Liver (tissue), 9 donors: Measurements from ENCODE around the gene ERC2. TPM values are rescaled to one million over a fixed set of nuclear protein-coding genes. Genes with fewer than 3 reads are reported as not detected.

ENCODE experiments used
- DNase-seq: peaks from one replicate; pipeline ENCODE4 v3.0.0-alpha.2; 2017; ENCODE audit warnings: low spot score
- H3K27ac ChIP-seq, 2 donors: one replicate each; pipeline ENCODE4 v1.7.0; 2013; ENCODE audit warnings: inconsistent platforms in 2 of 2, low read length in 2 of 2, control low read depth in 1 of 2, low read depth in 1 of 2, mild to moderate bottlenecking in 1 of 2
- H3K27me3 ChIP-seq, 4 donors: one replicate each; pipeline versions ENCODE4 v1.6.1 to v1.7.0; 2013; ENCODE audit warnings: low read length in 3 of 4, inconsistent platforms in 1 of 4, mild to moderate bottlenecking in 1 of 4, moderate library complexity in 1 of 4; ENCODE audit not compliant: control insufficient read depth in 4 of 4, insufficient read depth in 4 of 4
- H3K36me3 ChIP-seq, 4 donors: one replicate each; pipeline versions ENCODE4 v1.6.1 to v1.7.0; 2013; ENCODE audit warnings: low read length in 3 of 4, mild to moderate bottlenecking in 3 of 4, low read depth in 1 of 4, moderate library complexity in 1 of 4; ENCODE audit not compliant: control insufficient read depth in 4 of 4, insufficient read depth in 3 of 4
- H3K4me1 ChIP-seq, 4 donors: one replicate each; pipeline versions ENCODE4 v1.6.1 to v1.7.0; 2013; ENCODE audit warnings: low read length in 3 of 4, mild to moderate bottlenecking in 3 of 4, moderate library complexity in 1 of 4; ENCODE audit not compliant: control insufficient read depth in 4 of 4, insufficient read depth in 4 of 4
- H3K4me3 ChIP-seq, 3 donors: one replicate each; pipeline versions ENCODE4 v1.6.1 to v1.7.0; 2013; ENCODE audit warnings: low read length in 3 of 3, control low read depth in 1 of 3, low read depth in 1 of 3, mild to moderate bottlenecking in 1 of 3
- H3K9ac ChIP-seq, 2 donors: one replicate each; pipeline ENCODE4 v1.7.0; 2013; ENCODE audit warnings: low read length in 2 of 2, mild to moderate bottlenecking in 2 of 2, moderate library complexity in 2 of 2, control low read depth in 1 of 2, low read depth in 1 of 2
- H3K9me3 ChIP-seq, 4 donors: one replicate each; pipeline versions ENCODE4 v1.6.1 to v1.7.0; 2013; ENCODE audit warnings: low read length in 3 of 4; ENCODE audit not compliant: control insufficient read depth in 4 of 4
- FOXA1 ChIP-seq: IDR thresholded peaks from 2 replicates; pipeline ENCODE4 v1.6.1; 2016; ENCODE audit warnings: antibody characterized with exemption
- FOXA2 ChIP-seq: IDR thresholded peaks from 2 replicates; pipeline ENCODE4 v1.6.1; 2016; ENCODE audit warnings: antibody characterized with exemption
- GABPA ChIP-seq, 2 donors: IDR thresholded peaks in 1 of 2; conservative IDR thresholded peaks in 1 of 2; 2 replicates each; pipeline ENCODE4 v1.6.1; 2016; ENCODE audit warnings: antibody characterized with exemption in 2 of 2, mild to moderate bottlenecking in 1 of 2, moderate library complexity in 1 of 2
- HNF4G ChIP-seq: IDR thresholded peaks from 2 replicates; pipeline ENCODE4 v1.6.1; 2016; ENCODE audit warnings: antibody characterized with exemption
- JUND ChIP-seq, 2 donors: IDR thresholded peaks; 2 replicates each; pipeline ENCODE4 v1.6.1; 2016; ENCODE audit warnings: antibody characterized with exemption in 2 of 2
- NR2F2 ChIP-seq: IDR thresholded peaks from 2 replicates; pipeline ENCODE4 v1.6.1; 2016; ENCODE audit warnings: antibody characterized with exemption
- SP1 ChIP-seq: IDR thresholded peaks from 2 replicates; pipeline ENCODE4 v1.6.1; 2018; ENCODE audit warnings: antibody characterized with exemption, mild to moderate bottlenecking
- TAF1 ChIP-seq: conservative IDR thresholded peaks from 2 replicates; pipeline ENCODE4 v1.6.1; 2016; ENCODE audit warnings: antibody characterized with exemption, mild to moderate bottlenecking
- YY1 ChIP-seq: IDR thresholded peaks from 2 replicates; pipeline ENCODE4 v1.6.1; 2016; ENCODE audit warnings: antibody characterized with exemption, mild to moderate bottlenecking
- WGBS: extraction: QIAGEN DNeasy Blood & Tissue Kit; methylation state at CpG from one replicate; pipeline ENCODE4 v1.1.7; 2013; 5-methylcytosine and 5-hydroxymethylcytosine counted together
- polyA plus RNA-seq, 2 donors: library from polyadenylated mRNA; stranded (reverse) in 1 of 2; unstranded in 1 of 2; fragments of 200-250 nt in 1 of 2; fragments of >200 nt in 1 of 2; fragmentation: Nextera tagmentation in 1 of 2; extraction: Ambion mirVana in 1 of 2; gene quantifications; one replicate each; pipeline versions ENCODE4 v1.2.1 to v1.2.3, GENCODE V29; 2013 to 2015
- total RNA-seq, 2 donors: library from RNA; depleted of rRNA; stranded (reverse); fragments of >200 nt; gene quantifications; one replicate each; pipeline ENCODE4 v1.2.3, GENCODE V29; 2014
- TF ChIP-seq, protein P1 (sequence below): IDR thresholded peaks from 2 replicates; pipeline ENCODE4 v1.6.1; 2016; ENCODE audit warnings: antibody characterized with exemption, mild to moderate bottlenecking
- TF ChIP-seq, protein P2 (sequence below): IDR thresholded peaks from 2 replicates; pipeline ENCODE4 v1.6.1; 2016; ENCODE audit warnings: antibody characterized with exemption
- donor health status: healthy.
- donor health status: healthy.
- donor health status: healthy.
- donor health status: healthy.
- donor health status: healthy.

ERC2 gene
- total and polyA plus RNA-seq, 4 donors = 0.14 to 0.25 TPM; not detected in 2

- no peaks in the 10 kb centered on the region for H3K27me3 ChIP-seq
- no peak overlapping the region for H3K27ac ChIP-seq
- H3K9ac ChIP-seq = no peak overlapping the region
- H3K9me3 ChIP-seq = no peaks in the 10 kb centered on the region
- DNase-seq = no peak
- H3K4me1 ChIP-seq = no peaks in the 10 kb centered on the region
- no peak overlapping the region for H3K4me3 ChIP-seq
- 89% methylated on average over 2 of the region's 2 CpGs for WGBS
- TF ChIP-seq TAF1 (no peak), SP1 (no peak), HNF4G (no peak), GABPA (IDR thresholded peaks at IDR 0.05 in 1 of 2, conservative IDR thresholded peaks at IDR 0.05 in 1 of 2) (no peak), JUND (IDR thresholded peaks at IDR 0.05) (no peak), FOXA1 (no peak), YY1 (no peak), FOXA2 (no peak)
- TF ChIP-seq, protein P1, sequence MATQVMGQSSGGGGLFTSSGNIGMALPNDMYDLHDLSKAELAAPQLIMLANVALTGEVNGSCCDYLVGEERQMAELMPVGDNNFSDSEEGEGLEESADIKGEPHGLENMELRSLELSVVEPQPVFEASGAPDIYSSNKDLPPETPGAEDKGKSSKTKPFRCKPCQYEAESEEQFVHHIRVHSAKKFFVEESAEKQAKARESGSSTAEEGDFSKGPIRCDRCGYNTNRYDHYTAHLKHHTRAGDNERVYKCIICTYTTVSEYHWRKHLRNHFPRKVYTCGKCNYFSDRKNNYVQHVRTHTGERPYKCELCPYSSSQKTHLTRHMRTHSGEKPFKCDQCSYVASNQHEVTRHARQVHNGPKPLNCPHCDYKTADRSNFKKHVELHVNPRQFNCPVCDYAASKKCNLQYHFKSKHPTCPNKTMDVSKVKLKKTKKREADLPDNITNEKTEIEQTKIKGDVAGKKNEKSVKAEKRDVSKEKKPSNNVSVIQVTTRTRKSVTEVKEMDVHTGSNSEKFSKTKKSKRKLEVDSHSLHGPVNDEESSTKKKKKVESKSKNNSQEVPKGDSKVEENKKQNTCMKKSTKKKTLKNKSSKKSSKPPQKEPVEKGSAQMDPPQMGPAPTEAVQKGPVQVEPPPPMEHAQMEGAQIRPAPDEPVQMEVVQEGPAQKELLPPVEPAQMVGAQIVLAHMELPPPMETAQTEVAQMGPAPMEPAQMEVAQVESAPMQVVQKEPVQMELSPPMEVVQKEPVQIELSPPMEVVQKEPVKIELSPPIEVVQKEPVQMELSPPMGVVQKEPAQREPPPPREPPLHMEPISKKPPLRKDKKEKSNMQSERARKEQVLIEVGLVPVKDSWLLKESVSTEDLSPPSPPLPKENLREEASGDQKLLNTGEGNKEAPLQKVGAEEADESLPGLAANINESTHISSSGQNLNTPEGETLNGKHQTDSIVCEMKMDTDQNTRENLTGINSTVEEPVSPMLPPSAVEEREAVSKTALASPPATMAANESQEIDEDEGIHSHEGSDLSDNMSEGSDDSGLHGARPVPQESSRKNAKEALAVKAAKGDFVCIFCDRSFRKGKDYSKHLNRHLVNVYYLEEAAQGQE = no peak
- TF ChIP-seq, protein P2, sequence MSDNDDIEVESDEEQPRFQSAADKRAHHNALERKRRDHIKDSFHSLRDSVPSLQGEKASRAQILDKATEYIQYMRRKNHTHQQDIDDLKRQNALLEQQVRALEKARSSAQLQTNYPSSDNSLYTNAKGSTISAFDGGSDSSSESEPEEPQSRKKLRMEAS = no peak
- H3K36me3 ChIP-seq = no peaks in the 10 kb centered on the region
Observed at GRCh38 chr3:55771503-55771902, 696.8 kb downstream of the ERC2 start.

DNA sequence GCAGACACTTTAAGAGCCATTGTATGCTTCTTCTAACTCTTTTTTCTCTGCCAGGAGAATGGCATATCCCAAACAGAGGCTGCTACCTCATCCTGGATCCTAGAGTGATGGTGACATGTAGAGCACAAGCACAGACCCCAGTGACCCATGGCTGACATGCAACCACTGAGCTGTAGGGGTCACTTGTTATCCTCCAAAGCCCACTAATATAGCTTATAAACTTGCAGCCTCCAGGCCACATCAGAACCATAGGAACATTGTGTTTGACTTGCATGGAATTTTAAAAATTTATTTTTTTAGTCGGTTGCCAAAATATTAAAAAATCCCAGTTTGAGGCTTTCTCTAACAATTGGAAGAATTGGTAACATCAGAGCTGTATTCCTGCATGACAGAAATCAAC, 698.2 kb downstream of the ERC2 start:
- TF ChIP-seq YY1 = no peak
- no peak for TF ChIP-seq TAF1
- no peaks in the 10 kb centered on the region for H3K27me3 ChIP-seq
- DNase-seq = no peak
- no peak overlapping the region for H3K4me3 ChIP-seq
- H3K9me3 ChIP-seq = no peaks in the 10 kb centered on the region
- no peaks in the 10 kb centered on the region for H3K4me1 ChIP-seq
- WGBS = 85% methylated on average over 1 of the region's 1 CpG
- H3K27ac ChIP-seq = no peak overlapping the region
- no peak overlapping the region for H3K9ac ChIP-seq
- no peaks in the 10 kb centered on the region for H3K36me3 ChIP-seq

DNA sequence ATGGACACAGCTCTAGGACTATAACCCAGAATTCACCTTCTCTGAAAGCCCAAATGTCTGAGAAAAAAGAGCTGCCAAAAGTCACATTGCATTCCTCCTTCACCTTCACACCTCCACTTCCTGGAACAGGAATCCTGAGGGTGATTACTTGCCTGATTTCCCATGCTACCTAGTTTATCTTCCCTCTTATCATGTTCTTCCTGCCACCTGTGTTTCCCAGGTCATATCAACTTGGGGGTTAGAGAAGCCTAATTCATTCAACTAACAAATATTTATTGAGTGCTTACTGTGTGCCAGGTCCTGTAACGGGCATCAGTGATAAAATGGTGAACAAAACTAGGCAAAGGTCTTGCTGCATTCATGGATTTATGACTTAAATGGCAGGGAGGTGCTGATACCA, 701.5 kb downstream of the ERC2 start:
- Histone ChIP-seq H3K27me3 (no peaks in the 10 kb centered on the region), H3K9me3 (no peaks in the 10 kb centered on the region), H3K4me3 (no peak overlapping the region), H3K36me3 (no peaks in the 10 kb centered on the region), H3K4me1 (no peaks in the 10 kb centered on the region), H3K9ac (no peak overlapping the region), H3K27ac (no peak overlapping the region)
- DNase-seq = no peak
- no peak for TF ChIP-seq NR2F2
- TF ChIP-seq HNF4G = no peak
- TF ChIP-seq FOXA1 = no peak
- WGBS = 45% methylated on average over 1 of the region's 1 CpG
